ENCODE results near the gene E2F3. TPM values are rescaled to one million over a fixed set of nuclear protein-coding genes. Genes with fewer than 3 reads are reported as not detected.

Gene E2F3
- total and polyA plus RNA-seq, 4 donors: 4.1 to 13.3 (median 7.7) TPM

- TF ChIP-seq CTCF (IDR thresholded peaks at IDR 0.05; ENCODE audit: control extremely low read depth, extremely low read depth): no peak
- no peak overlapping the region for H3K4me3 ChIP-seq
- peaks cover 0 to 5% (median 0%) of the 10 kb centered on the region in 5 donors for H3K4me1 ChIP-seq (ENCODE audit: control insufficient read depth in 5 of 5, insufficient read depth in 5 of 5, low read length in 5 of 5)
- WGBS, 2 donors: 98 to 99% methylated on average over 3 of the region's 3 CpGs
- ATAC-seq (ENCODE audit: insufficient read depth, low FRiP score): no peak
- no peaks in the 10 kb centered on the region for H3K9me3 ChIP-seq (ENCODE audit: control insufficient read depth in 4 of 4, insufficient read depth in 3 of 4, low read length in 3 of 4)
- no peak for DNase-seq
- no peaks in the 10 kb centered on the region for H3K27me3 ChIP-seq (ENCODE audit: control insufficient read depth in 3 of 3, insufficient read depth in 3 of 3, low read length in 2 of 3)
- H3K36me3 ChIP-seq (ENCODE audit: control insufficient read depth in 4 of 4, insufficient read depth in 4 of 4, low read length in 4 of 4): no peaks in the 10 kb centered on the region
- no peak overlapping the region for H3K9ac ChIP-seq (ENCODE audit: insufficient read depth in 1 of 2, low read length in 2 of 2)
- H3K27ac ChIP-seq (ENCODE audit: low read depth in 1 of 2, low read length in 1 of 2): no peak overlapping the region
Measured at GRCh38 chr6:20439558-20439957, 37.9 kb downstream of the E2F3 start.

- no peaks in the 10 kb centered on the region for H3K9me3 ChIP-seq (ENCODE audit: control insufficient read depth in 4 of 4, insufficient read depth in 3 of 4, low read length in 3 of 4)
- no peaks in the 10 kb centered on the region for H3K27me3 ChIP-seq (ENCODE audit: control insufficient read depth in 3 of 3, insufficient read depth in 3 of 3, low read length in 2 of 3)
- ATAC-seq (ENCODE audit: insufficient read depth, low FRiP score): no peak
- H3K27ac ChIP-seq (ENCODE audit: low read depth in 1 of 2, low read length in 1 of 2): no peak overlapping the region
- no peak for DNase-seq
- peaks cover 0 to 5% (median 0%) of the 10 kb centered on the region in 5 donors for H3K4me1 ChIP-seq (ENCODE audit: control insufficient read depth in 5 of 5, insufficient read depth in 5 of 5, low read length in 5 of 5)
- H3K4me3 ChIP-seq: no peak overlapping the region
- 89 to 96% methylated on average over 4 of the region's 4 CpGs for WGBS, 2 donors
- H3K9ac ChIP-seq (ENCODE audit: insufficient read depth in 1 of 2, low read length in 2 of 2): no peak overlapping the region
- no peaks in the 10 kb centered on the region for H3K36me3 ChIP-seq (ENCODE audit: control insufficient read depth in 4 of 4, insufficient read depth in 4 of 4, low read length in 4 of 4)
- no peak for TF ChIP-seq CTCF (IDR thresholded peaks at IDR 0.05; ENCODE audit: control extremely low read depth, extremely low read depth)
Measured at GRCh38 chr6:20440296-20440695, 38.6 kb downstream of the E2F3 start.

- ATAC-seq (ENCODE audit: insufficient read depth, low FRiP score) (no peak), DNase-seq (no peak)
- Histone ChIP-seq H3K36me3 (ENCODE audit: control insufficient read depth in 4 of 4, insufficient read depth in 4 of 4, low read length in 4 of 4) (no peaks in the 10 kb centered on the region), H3K4me3 (no peak overlapping the region), H3K9me3 (ENCODE audit: control insufficient read depth in 4 of 4, insufficient read depth in 3 of 4, low read length in 3 of 4) (no peaks in the 10 kb centered on the region), H3K4me1 (ENCODE audit: control insufficient read depth in 5 of 5, insufficient read depth in 5 of 5, low read length in 5 of 5) (peaks cover 0 to 5% (median 0%) of the 10 kb centered on the region in 5 donors), H3K27ac (ENCODE audit: low read depth in 1 of 2, low read length in 1 of 2) (no peak overlapping the region), H3K9ac (ENCODE audit: insufficient read depth in 1 of 2, low read length in 2 of 2) (no peak overlapping the region), H3K27me3 (ENCODE audit: control insufficient read depth in 3 of 3, insufficient read depth in 3 of 3, low read length in 2 of 3) (no peaks in the 10 kb centered on the region)
- TF ChIP-seq CTCF (IDR thresholded peaks at IDR 0.05; ENCODE audit: control extremely low read depth, extremely low read depth): no peak
- WGBS, 2 donors: 96 to 97% methylated on average over 1 of the region's 1 CpG
Measured at GRCh38 chr6:20441236-20441635, 39.6 kb downstream of the E2F3 start.

- DNase-seq (no peak), ATAC-seq (ENCODE audit: insufficient read depth, low FRiP score) (no peak)
- Histone ChIP-seq H3K4me1 (ENCODE audit: control insufficient read depth in 5 of 5, insufficient read depth in 5 of 5, low read length in 5 of 5) (peaks cover 0 to 5% (median 0%) of the 10 kb centered on the region in 5 donors), H3K36me3 (ENCODE audit: control insufficient read depth in 4 of 4, insufficient read depth in 4 of 4, low read length in 4 of 4) (no peaks in the 10 kb centered on the region), H3K4me3 (no peak overlapping the region), H3K9ac (ENCODE audit: insufficient read depth in 1 of 2, low read length in 2 of 2) (no peak overlapping the region), H3K27me3 (ENCODE audit: control insufficient read depth in 3 of 3, insufficient read depth in 3 of 3, low read length in 2 of 3) (no peaks in the 10 kb centered on the region), H3K9me3 (ENCODE audit: control insufficient read depth in 4 of 4, insufficient read depth in 3 of 4, low read length in 3 of 4) (no peaks in the 10 kb centered on the region), H3K27ac (ENCODE audit: low read depth in 1 of 2, low read length in 1 of 2) (no peak overlapping the region)
- no peak for TF ChIP-seq CTCF (IDR thresholded peaks at IDR 0.05; ENCODE audit: control extremely low read depth, extremely low read depth)
- WGBS, 2 donors: 81 to 89% methylated on average over 7 of the region's 7 CpGs
Measured at GRCh38 chr6:20441921-20442320, 40.2 kb downstream of the E2F3 start.
